Measurements from ENCODE around the gene LFNG.

DNA sequence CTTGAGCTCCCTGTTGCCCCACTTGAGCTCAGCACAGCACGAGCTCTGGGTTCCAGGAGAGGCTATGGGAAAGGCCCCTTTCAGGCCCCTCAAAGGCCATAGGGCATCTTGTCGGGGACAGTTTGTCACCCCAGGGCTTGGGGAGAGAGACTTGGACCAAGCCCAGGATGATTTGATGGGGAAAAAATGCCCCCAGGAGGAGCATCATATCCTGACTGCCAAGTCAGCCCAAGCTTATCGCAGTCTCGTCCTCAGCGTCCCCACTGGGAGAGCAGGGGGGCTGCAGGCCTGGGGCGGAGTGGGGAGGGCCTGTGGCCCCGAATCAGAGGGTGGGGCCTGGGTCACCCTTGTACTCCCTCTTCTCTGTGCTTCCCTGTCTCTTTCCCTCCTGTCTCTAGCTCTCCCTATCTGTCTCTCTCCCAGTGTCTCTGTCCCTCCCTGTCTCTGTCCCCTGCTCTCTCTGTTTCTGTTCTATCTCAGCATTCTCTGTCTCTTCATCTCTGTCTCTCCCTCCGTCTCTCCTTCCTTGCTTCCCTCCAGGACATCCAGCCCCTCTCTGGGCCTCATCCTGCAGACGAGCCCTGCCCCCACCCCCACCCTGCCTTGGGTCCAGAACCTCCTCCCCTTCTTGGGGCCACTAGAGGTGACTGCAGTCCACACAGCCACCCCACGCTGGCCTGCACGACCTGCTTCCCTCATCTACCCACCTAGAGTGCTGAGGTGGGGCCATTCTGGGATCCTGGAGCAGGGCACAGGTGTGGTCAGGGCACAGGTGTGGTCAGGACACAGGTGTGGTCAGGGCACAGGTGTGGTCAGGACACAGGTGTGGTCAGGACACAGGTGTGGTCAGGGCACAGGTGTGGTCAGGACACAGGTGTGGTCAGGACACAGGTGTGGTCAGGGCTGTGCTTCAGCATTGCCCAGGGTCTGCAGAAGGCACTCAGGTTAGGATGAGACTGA, 26.1 kb upstream of the LFNG start:
- no peak for TF ChIP-seq EP300 (IDR thresholded peaks at IDR 0.05; ENCODE audit: low read length)
- no peak for TF ChIP-seq POLR2AphosphoS5 (IDR thresholded peaks at IDR 0.05; ENCODE audit: control insufficient read depth, insufficient read depth, low read depth, low read length)
- TF ChIP-seq FOXP1 (CRISPR knock-in tag; IDR thresholded peaks at IDR 0.05) = no peak
- no peak for TF ChIP-seq FOXM1 (IDR thresholded peaks at IDR 0.05; ENCODE audit: low read depth)
- TF ChIP-seq FOXM1 (CRISPR knock-in tag; IDR thresholded peaks at IDR 0.05; ENCODE audit: low read depth) = no peak
- TF ChIP-seq SP1 (CRISPR knock-in tag; IDR thresholded peaks at IDR 0.05) = no peak
- TF ChIP-seq ESRRB (CRISPR knock-in tag; IDR thresholded peaks at IDR 0.05; ENCODE audit: borderline replicate concordance) = no peak
- TF ChIP-seq EHMT2 (IDR thresholded peaks at IDR 0.05) = no peak
- TF ChIP-seq NKRF (IDR thresholded peaks at IDR 0.05; ENCODE audit: borderline replicate concordance) = no peak
- TF ChIP-seq ATF6 (CRISPR knock-in tag; IDR thresholded peaks at IDR 0.05) = no peak
- TF ChIP-seq HDAC2 (IDR thresholded peaks at IDR 0.05) = no peak
